ENCODE data around the gene SMIM30.

Gene SMIM30

GRCh38 chr7:113092762-113093161 is 25.6 kb downstream of the SMIM30 start:
- DNase-seq = no peak
- Histone ChIP-seq H3F3A (ENCODE audit: insufficient read depth, low read length) (no peaks in the 10 kb centered on the region), H3K9me2 (replicated peaks; ENCODE audit: insufficient read depth, low read length) (no peaks in the 10 kb centered on the region), H3K4me1 (ENCODE audit: low read length) (no peaks in the 10 kb centered on the region), H3K4me3 (ENCODE audit: low read length) (no peak overlapping the region), H3K27me3 (replicated peaks; ENCODE audit: insufficient read depth, low read length) (no peaks in the 10 kb centered on the region), H3K9me3 (replicated peaks; ENCODE audit: insufficient read depth, low read length) (no peaks in the 10 kb centered on the region), H4K20me1 (ENCODE audit: insufficient read depth, low read length) (no peaks in the 10 kb centered on the region), H3K27ac (ENCODE audit: low read length) (no peak overlapping the region), H2AFZ (ENCODE audit: low read length) (no peak overlapping the region), H3K9ac (ENCODE audit: low read length) (no peak overlapping the region), H3K79me2 (ENCODE audit: low read length) (no peaks in the 10 kb centered on the region), H3K36me3 (replicated peaks; ENCODE audit: insufficient read depth, low read length) (no peaks in the 10 kb centered on the region), H3K4me2 (ENCODE audit: low read depth, low read length) (no peak overlapping the region)
- TF ChIP-seq EZH2 (optimal IDR thresholded peaks at IDR 0.05; ENCODE audit: low read depth, low read length) = no peak
- TF ChIP-seq CTCF (IDR thresholded peaks at IDR 0.05; ENCODE audit: low read length) = no peak
- TF ChIP-seq EZH2phosphoT487 (IDR thresholded peaks at IDR 0.05; ENCODE audit: low read length) = no peak

GRCh38 chr7:113087071-113087998 is 31.0 kb downstream of the SMIM30 start:
- DNase-seq = no peak
- H3K4me3 ChIP-seq (ENCODE audit: low read length) = no peak overlapping the region
- no peak overlapping the region for H3K27ac ChIP-seq (ENCODE audit: low read length)
- H3K4me2 ChIP-seq (ENCODE audit: low read depth, low read length) = no peak overlapping the region
- no peaks in the 10 kb centered on the region for H3K9me2 ChIP-seq (replicated peaks; ENCODE audit: insufficient read depth, low read length)
- no peaks in the 10 kb centered on the region for H3K9me3 ChIP-seq (replicated peaks; ENCODE audit: insufficient read depth, low read length)
- no peak overlapping the region for H2AFZ ChIP-seq (ENCODE audit: low read length)
- peaks cover 10% of the 10 kb centered on the region for H3F3A ChIP-seq (ENCODE audit: insufficient read depth, low read length)
- H3K9ac ChIP-seq (ENCODE audit: low read length) = no peak overlapping the region
- no peaks in the 10 kb centered on the region for H3K27me3 ChIP-seq (replicated peaks; ENCODE audit: insufficient read depth, low read length)
- TF ChIP-seq EZH2 (optimal IDR thresholded peaks at IDR 0.05; ENCODE audit: low read depth, low read length) (no peak), EZH2phosphoT487 (IDR thresholded peaks at IDR 0.05; ENCODE audit: low read length) (no peak), CTCF (IDR thresholded peaks at IDR 0.05; ENCODE audit: low read length) (no peak)
- no peaks in the 10 kb centered on the region for H3K36me3 ChIP-seq (replicated peaks; ENCODE audit: insufficient read depth, low read length)
- H4K20me1 ChIP-seq (ENCODE audit: insufficient read depth, low read length) = no peaks in the 10 kb centered on the region
- peaks cover 12% of the 10 kb centered on the region for H3K4me1 ChIP-seq (ENCODE audit: low read length)
- H3K79me2 ChIP-seq (ENCODE audit: low read length) = no peaks in the 10 kb centered on the region

GRCh38 chr7:113086431-113086888 is 31.9 kb downstream of the SMIM30 start, which contains the start of gene GPR85:
GPR85 (minus strand) TSS chr7:113086827; CDS start chr7:113084721, 2,106 bp downstream.
- H3F3A ChIP-seq (ENCODE audit: insufficient read depth, low read length) = peaks cover 10% of the 10 kb centered on the region
- no peak within 1 kb of the TSS for H3K27ac ChIP-seq (ENCODE audit: low read length)
- H3K27me3 ChIP-seq (replicated peaks; ENCODE audit: insufficient read depth, low read length) = no peaks in the 10 kb centered on the region
- no peak within 1 kb of the TSS for H3K9ac ChIP-seq (ENCODE audit: low read length)
- no peaks in the 10 kb centered on the region for H4K20me1 ChIP-seq (ENCODE audit: insufficient read depth, low read length)
- no peak within 1 kb of the TSS for H3K4me2 ChIP-seq (ENCODE audit: low read depth, low read length)
- H3K79me2 ChIP-seq (ENCODE audit: low read length) = no peaks in the 10 kb centered on the region
- H3K9me2 ChIP-seq (replicated peaks; ENCODE audit: insufficient read depth, low read length) = no peaks in the 10 kb centered on the region
- peaks cover 12% of the 10 kb centered on the region for H3K4me1 ChIP-seq (ENCODE audit: low read length)
- no peak within 1 kb of the TSS for H3K4me3 ChIP-seq (ENCODE audit: low read length)
- no peaks in the 10 kb centered on the region for H3K9me3 ChIP-seq (replicated peaks; ENCODE audit: insufficient read depth, low read length)
- no peaks in the 10 kb centered on the region for H3K36me3 ChIP-seq (replicated peaks; ENCODE audit: insufficient read depth, low read length)
- no peak within 1 kb of the TSS for H2AFZ ChIP-seq (ENCODE audit: low read length)
- no peak for TF ChIP-seq EZH2 (optimal IDR thresholded peaks at IDR 0.05; ENCODE audit: low read depth, low read length)
- TF ChIP-seq CTCF (IDR thresholded peaks at IDR 0.05; ENCODE audit: low read length) = no peak
- DNase-seq = no peak
